Astrocyte of the spinal cord (primary cell): ENCODE data around the gene RARG.
"Not testable (repeated sequence)": the region's sequence is repeated elsewhere in the genome, so short reads cannot be mapped to it uniquely, and the experiment has no call there.

Source experiments
- DNase-seq: peaks from one replicate; pipeline ENCODE4 v3.0.0; 2011; ENCODE audit warnings: low read depth, low spot score
- H3K4me3 ChIP-seq: 2 replicates; pipeline ENCODE4 v1.5.1; 2011; ENCODE audit warnings: low read depth, mild to moderate bottlenecking, low read length, moderate library complexity
- in situ Hi-C: cut with HindIII; loops from 2 replicates; pipeline ENCODE4 v1.10.0; 2017; ENCODE audit warnings: low sequenced_read_pairs
- TF ChIP-seq, protein P1 (sequence below): IDR thresholded peaks from 2 replicates; pipeline ENCODE4 v1.5.1; 2012; ENCODE audit warnings: low read depth, mild to moderate bottlenecking, low read length, inconsistent platforms

Gene RARG

DNA sequence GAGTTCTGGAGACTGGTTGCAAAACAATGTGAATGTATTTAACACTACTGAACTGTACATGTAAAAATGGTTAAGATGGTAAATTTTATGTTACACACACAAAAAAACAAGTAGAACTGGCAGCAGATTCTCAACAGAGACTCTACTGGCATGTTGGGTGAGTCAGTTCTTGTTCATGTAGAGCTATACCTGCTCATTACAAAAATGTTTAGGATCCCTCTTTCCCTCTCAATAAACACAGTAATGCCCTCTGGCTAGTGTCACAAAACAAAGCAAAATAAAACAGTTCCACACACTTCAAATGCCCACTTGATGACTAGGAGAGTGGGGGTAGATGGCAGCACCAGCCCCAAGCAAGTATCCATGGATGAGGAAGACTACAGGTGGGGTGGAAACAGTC, 65.2 kb downstream of the RARG start:
- DNase-seq = no peak
- in situ Hi-C loops = no loop called here
- H3K4me3 ChIP-seq = no peak overlapping the region
- TF ChIP-seq, protein P1, sequence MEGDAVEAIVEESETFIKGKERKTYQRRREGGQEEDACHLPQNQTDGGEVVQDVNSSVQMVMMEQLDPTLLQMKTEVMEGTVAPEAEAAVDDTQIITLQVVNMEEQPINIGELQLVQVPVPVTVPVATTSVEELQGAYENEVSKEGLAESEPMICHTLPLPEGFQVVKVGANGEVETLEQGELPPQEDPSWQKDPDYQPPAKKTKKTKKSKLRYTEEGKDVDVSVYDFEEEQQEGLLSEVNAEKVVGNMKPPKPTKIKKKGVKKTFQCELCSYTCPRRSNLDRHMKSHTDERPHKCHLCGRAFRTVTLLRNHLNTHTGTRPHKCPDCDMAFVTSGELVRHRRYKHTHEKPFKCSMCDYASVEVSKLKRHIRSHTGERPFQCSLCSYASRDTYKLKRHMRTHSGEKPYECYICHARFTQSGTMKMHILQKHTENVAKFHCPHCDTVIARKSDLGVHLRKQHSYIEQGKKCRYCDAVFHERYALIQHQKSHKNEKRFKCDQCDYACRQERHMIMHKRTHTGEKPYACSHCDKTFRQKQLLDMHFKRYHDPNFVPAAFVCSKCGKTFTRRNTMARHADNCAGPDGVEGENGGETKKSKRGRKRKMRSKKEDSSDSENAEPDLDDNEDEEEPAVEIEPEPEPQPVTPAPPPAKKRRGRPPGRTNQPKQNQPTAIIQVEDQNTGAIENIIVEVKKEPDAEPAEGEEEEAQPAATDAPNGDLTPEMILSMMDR = no peak

DNA sequence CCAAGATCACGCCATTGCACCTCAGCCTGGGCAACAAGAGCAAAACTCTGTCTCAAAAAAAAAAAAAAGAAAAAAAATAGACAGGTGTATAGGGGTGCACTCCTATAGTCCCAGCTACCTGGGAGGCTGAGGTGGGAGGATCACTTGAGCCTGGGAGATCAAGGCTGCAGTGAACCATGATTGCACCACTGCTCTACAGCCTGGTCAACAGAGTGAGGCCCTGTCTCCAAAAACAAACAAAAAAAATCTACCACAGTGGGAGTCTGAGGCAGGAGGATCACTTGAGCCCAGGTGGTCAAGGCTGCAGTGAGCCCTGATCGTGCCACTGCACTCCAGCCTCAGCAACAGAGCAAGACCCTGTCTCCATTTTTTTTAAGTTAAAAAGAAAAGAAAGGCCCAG, 69.0 kb downstream of the RARG start:
- in situ Hi-C loops, H3K4me3 ChIP-seq, DNase-seq: not testable (repeated sequence)

- TF ChIP-seq, protein P1 = no peak
- in situ Hi-C loops = no loop called here
- H3K4me3 ChIP-seq = no peak overlapping the region
Observed at GRCh38 chr12:53161119-53161911, 70.7 kb downstream of the RARG start.

DNA sequence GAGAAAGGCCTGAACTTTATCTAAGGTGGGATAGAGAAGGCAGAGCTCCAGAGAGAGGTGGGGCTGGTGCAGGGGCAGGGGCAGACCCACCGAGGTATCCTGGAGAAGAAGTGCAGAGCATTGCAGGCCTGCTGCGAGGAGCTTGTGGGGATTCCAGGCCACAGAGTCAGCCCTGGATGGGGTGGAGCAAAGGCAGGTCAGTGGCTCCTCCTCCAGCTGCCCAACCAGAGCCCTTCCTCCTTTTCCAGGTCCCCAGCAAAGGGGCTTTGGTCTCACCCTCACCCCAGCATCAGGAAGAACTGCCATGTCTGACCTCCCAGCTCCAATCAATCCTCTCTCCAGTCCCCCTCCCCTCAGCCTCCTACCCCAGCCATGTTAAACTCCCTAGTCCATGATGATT, 71.3 kb downstream of the RARG start:
- DNase-seq = no peak
- in situ Hi-C loops = no loop called here
- H3K4me3 ChIP-seq = no peak overlapping the region
- TF ChIP-seq, protein P1 = no peak

More at GRCh38 chr12:53161119-53161911, 70.7 kb downstream of the RARG start:
- DNase-seq = no peak
